Measurements from ENCODE around the gene ZMIZ1.

- TF ChIP-seq CTCF (IDR thresholded peaks at IDR 0.05) (no peak), POLR2A (IDR thresholded peaks at IDR 0.05) (no peak), POLR2AphosphoS5 (IDR thresholded peaks at IDR 0.05) (no peak)
Measured at GRCh38 chr10:79106256-79107050, 37.7 kb downstream of the ZMIZ1 start.
